Lower leg skin (tissue), 4 donors: ENCODE results near the gene KLF6. TPM values are rescaled to one million over a fixed set of nuclear protein-coding genes. Genes with fewer than 3 reads are reported as not detected.
"Not testable (repeated sequence)": the region's sequence is repeated elsewhere in the genome, so short reads cannot be mapped to it uniquely, and the experiment has no call there.

Experiments used
- DNase-seq, 2 donors: peaks; one replicate each; pipeline ENCODE4 v3.0.0-alpha.2; 2019; ENCODE audit warnings: low spot score in 2 of 2
- H3K4me3 ChIP-seq: fragments of 200-600 bp; sonication (generic); 2 replicates; pipeline ENCODE4 v1.5.1; 2017; ENCODE audit warnings: mild to moderate bottlenecking, low read depth; ENCODE audit not compliant: poor library complexity, severe bottlenecking
- POLR2A ChIP-seq, 2 donors: fragments of 450-650 bp; IDR thresholded peaks; one replicate each; pipeline ENCODE4 v1.6.1; 2016 to 2017; ENCODE audit warnings: antibody characterized with exemption in 2 of 2, mild to moderate bottlenecking in 1 of 2, moderate library complexity in 1 of 2
- whole genome bisulfite sequencing, 2 donors: methylation state at CpG; one replicate each; pipeline ENCODE4 v1.1.5; 2018; 5-methylcytosine and 5-hydroxymethylcytosine counted together
- intact Hi-C: fragments of 100-400 bp; cut with DNase I; formaldehyde crosslinking; loops from one replicate; pipeline ENCODE4 v1.15.0; 2023; ENCODE audit warnings: low total_unique reads
- total RNA-seq, 4 donors: library from RNA; depleted of rRNA; stranded (reverse); fragments of >200 nt; gene quantifications; one replicate each; pipeline ENCODE4 v1.1.0, GENCODE V29; 2016
- TF ChIP-seq, protein P1 (sequence below), 3 donors: fragments of 450-650 bp; IDR thresholded peaks; one replicate each; pipeline ENCODE4 v1.5.1; 2016; ENCODE audit warnings: antibody characterized with exemption in 3 of 3, mild to moderate bottlenecking in 3 of 3, moderate library complexity in 2 of 3

KLF6 gene
- total RNA-seq, 4 donors from 2014 or later = 127 to 533 (median 179) TPM

GRCh38 chr10:3740157-3740871, 44.7 kb downstream of the KLF6 start:
- TF ChIP-seq, protein P1, sequence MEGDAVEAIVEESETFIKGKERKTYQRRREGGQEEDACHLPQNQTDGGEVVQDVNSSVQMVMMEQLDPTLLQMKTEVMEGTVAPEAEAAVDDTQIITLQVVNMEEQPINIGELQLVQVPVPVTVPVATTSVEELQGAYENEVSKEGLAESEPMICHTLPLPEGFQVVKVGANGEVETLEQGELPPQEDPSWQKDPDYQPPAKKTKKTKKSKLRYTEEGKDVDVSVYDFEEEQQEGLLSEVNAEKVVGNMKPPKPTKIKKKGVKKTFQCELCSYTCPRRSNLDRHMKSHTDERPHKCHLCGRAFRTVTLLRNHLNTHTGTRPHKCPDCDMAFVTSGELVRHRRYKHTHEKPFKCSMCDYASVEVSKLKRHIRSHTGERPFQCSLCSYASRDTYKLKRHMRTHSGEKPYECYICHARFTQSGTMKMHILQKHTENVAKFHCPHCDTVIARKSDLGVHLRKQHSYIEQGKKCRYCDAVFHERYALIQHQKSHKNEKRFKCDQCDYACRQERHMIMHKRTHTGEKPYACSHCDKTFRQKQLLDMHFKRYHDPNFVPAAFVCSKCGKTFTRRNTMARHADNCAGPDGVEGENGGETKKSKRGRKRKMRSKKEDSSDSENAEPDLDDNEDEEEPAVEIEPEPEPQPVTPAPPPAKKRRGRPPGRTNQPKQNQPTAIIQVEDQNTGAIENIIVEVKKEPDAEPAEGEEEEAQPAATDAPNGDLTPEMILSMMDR (IDR thresholded peaks at IDR 0.05) = no peak
- TF ChIP-seq POLR2A (IDR thresholded peaks at IDR 0.05) = no peak
- 65 to 77% methylated on average over 5 of the region's 5 CpGs for WGBS, 2 donors
- intact Hi-C loops = no loop called here
- H3K4me3 ChIP-seq = no peak overlapping the region
- no peak for DNase-seq

DNA sequence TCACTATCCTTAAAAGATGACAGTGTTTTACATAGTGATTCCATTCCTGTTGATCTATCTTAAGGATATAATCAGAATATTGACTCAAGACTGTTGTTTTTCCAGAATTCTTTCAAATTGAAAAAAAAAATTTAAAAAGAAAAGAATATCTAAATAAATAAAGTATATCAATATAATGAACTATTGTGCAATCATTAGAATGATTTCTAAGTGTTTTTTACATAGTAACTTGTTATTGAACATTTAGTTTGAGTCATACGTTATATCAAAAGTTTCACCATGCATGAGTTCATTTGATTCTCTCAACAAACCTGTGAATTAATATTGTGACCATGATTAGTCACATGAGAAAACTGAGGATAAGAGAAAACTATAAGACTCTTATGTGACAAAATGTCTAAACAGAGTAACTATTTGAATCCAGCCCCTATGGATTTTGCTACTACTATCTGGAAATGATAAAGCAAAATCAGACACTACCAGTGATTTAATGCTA, 46.1 kb downstream of the KLF6 start:
- H3K4me3 ChIP-seq = no peak overlapping the region
- DNase-seq = no peak
- no peak for TF ChIP-seq POLR2A (IDR thresholded peaks at IDR 0.05)
- TF ChIP-seq, protein P1 (IDR thresholded peaks at IDR 0.05) = no peak
- intact Hi-C loops = no loop called here
- 78 to 84% methylated on average over 1 of the region's 1 CpG for WGBS, 2 donors

DNA sequence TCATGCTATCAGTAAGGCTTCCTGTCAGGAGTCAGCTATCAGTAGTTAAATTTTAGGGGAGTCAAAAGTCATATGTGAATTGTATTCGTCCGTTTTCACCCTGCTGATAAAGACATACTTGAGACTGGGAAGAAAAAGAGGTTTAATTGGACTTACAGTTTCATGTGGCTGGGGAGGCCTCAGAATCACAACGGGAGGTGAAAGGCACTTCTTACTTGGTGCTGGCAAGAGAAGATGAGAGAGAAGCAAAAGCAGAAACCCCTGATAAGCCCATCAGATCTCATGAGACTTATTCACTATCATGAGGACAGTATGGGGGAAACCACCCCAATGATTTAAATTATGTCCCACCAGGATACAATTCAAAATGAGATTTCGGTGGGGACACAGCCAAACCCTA, 47.1 kb downstream of the KLF6 start:
- H3K4me3 ChIP-seq = no peak overlapping the region
- no peak for DNase-seq
- WGBS, 2 donors = 86 to 91% methylated on average over 4 of the region's 4 CpGs
- TF ChIP-seq, protein P1 (IDR thresholded peaks at IDR 0.05) = no peak
- no peak for TF ChIP-seq POLR2A (IDR thresholded peaks at IDR 0.05)
- intact Hi-C loops = no loop called here

GRCh38 chr10:3735175-3735574, 49.8 kb downstream of the KLF6 start:
- H3K4me3 ChIP-seq = no peak overlapping the region
- TF ChIP-seq, protein P1 (IDR thresholded peaks at IDR 0.05) = no peak
- no peak for TF ChIP-seq POLR2A (IDR thresholded peaks at IDR 0.05)
- intact Hi-C loops = no loop called here
- WGBS, 2 donors = 74 to 87% methylated on average over 10 of the region's 10 CpGs
- no peak for DNase-seq

- H3K4me3 ChIP-seq = no peak overlapping the region
- no peak for DNase-seq
- TF ChIP-seq, protein P1 (IDR thresholded peaks at IDR 0.05) = no peak
- TF ChIP-seq POLR2A (IDR thresholded peaks at IDR 0.05) = no peak
- intact Hi-C loops = no loop called here
- WGBS, 2 donors = 94 to 100% methylated on average over 3 of the region's 3 CpGs
Measured at GRCh38 chr10:3734111-3734510, 50.9 kb downstream of the KLF6 start.

DNA sequence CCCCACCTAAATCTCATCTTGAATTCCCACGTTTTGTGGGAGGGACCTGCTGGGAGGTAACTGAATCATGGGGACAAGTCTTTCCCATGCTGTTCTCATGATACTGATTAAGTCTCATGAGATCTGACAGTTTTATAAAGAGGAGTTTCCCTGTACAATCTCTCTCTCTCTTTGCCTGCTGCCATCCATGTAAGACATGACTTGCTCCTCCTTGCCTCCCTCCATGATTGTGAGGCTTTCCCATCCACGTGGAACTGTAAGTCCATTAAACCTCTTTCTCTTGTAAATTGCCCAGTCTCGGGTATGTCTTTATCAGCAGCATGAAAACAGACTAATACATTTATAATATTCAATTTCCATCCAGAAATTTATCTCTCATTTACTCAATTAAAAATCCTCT, 52.8 kb downstream of the KLF6 start:
- WGBS, 2 donors = 91 to 93% methylated on average over 3 of the region's 3 CpGs
- DNase-seq, intact Hi-C loops, H3K4me3 ChIP-seq: not testable (repeated sequence)
